Duodenal mucosa (tissue), 2 donors: ENCODE measurements around the gene MYZAP.

Experiments used
- H3K27ac ChIP-seq: one replicate; pipeline ENCODE4 v1.7.0; 2013; ENCODE audit warnings: low read depth, low read length
- H3K27me3 ChIP-seq, 2 donors: one replicate each; pipeline ENCODE4 v1.7.0; 2013; ENCODE audit warnings: low read length in 2 of 2, control low read depth in 1 of 2; ENCODE audit not compliant: insufficient read depth in 2 of 2, control insufficient read depth in 1 of 2
- H3K36me3 ChIP-seq, 2 donors: one replicate each; pipeline ENCODE4 v1.7.0; 2013; ENCODE audit warnings: low read length in 2 of 2, control low read depth in 1 of 2; ENCODE audit not compliant: insufficient read depth in 2 of 2, control insufficient read depth in 1 of 2
- H3K4me1 ChIP-seq, 2 donors: one replicate each; pipeline ENCODE4 v1.7.0; 2013; ENCODE audit warnings: low read length in 2 of 2, control low read depth in 1 of 2; ENCODE audit not compliant: insufficient read depth in 2 of 2, control insufficient read depth in 1 of 2
- H3K4me3 ChIP-seq, 2 donors: one replicate each; pipeline ENCODE4 v1.7.0; 2013; ENCODE audit warnings: low read length in 2 of 2, low read depth in 1 of 2
- H3K9ac ChIP-seq, 2 donors: one replicate each; pipeline ENCODE4 v1.7.0; 2013; ENCODE audit warnings: low read length in 2 of 2, low read depth in 1 of 2
- H3K9me3 ChIP-seq, 2 donors: one replicate each; pipeline ENCODE4 v1.7.0; 2013; ENCODE audit warnings: low read length in 2 of 2, control low read depth in 1 of 2; ENCODE audit not compliant: control insufficient read depth in 1 of 2

Gene MYZAP

GRCh38 chr15:57684491-57685151 is 92.9 kb downstream of the MYZAP start:
- H3K9ac ChIP-seq = no peak overlapping the region
- no peak overlapping the region for H3K27ac ChIP-seq
- H3K4me1 ChIP-seq = no peaks in the 10 kb centered on the region
- no peaks in the 10 kb centered on the region for H3K27me3 ChIP-seq
- H3K9me3 ChIP-seq = no peaks in the 10 kb centered on the region
- H3K36me3 ChIP-seq = peaks cover 0 to 2% of the 10 kb centered on the region in 2 donors
- no peak overlapping the region for H3K4me3 ChIP-seq

DNA sequence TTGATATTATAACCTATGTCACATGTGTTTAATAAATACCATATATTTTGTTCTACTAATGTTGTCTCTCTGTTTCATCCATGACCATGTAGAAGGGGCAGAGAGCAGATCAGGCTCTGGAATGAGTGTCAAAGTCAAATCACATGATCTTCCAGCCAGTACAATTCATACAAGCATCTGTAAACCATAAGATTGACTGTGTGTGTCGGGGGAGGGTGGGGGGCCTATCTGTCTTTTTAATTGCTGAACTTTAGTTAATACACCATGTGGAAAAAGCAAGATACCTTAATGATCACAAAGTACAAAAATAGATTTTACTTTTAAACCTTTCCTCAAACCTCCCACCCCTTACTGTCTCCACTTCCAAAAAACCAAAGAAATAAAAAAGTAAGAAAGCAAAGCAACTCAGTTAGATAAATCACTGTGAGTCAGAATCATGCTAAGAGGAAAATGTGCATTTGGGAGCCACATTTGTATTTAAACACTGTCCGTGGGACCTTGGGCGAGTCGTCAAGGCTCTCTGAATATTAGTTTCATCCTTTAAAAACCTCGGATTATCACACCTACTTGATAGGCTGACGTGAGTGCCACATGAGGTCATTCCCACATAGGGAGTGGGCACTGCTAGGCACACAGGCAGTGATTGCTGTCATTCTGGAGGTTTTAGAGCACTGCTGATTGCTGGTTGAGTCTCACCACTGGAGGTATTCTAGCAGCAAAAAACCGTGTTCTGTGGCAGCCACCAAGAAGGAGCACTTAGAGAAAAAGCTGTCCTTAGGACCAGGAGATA is 93.8 kb downstream of the MYZAP start:
- Histone ChIP-seq H3K4me1 (no peaks in the 10 kb centered on the region), H3K27ac (no peak overlapping the region), H3K27me3 (no peaks in the 10 kb centered on the region), H3K36me3 (peaks cover 0 to 4% of the 10 kb centered on the region in 2 donors), H3K9ac (no peak overlapping the region), H3K4me3 (no peak overlapping the region), H3K9me3 (no peaks in the 10 kb centered on the region)

- Histone ChIP-seq H3K4me3 (no peak overlapping the region), H3K9ac (no peak overlapping the region), H3K4me1 (no peaks in the 10 kb centered on the region), H3K36me3 (peaks cover 0 to 4% of the 10 kb centered on the region in 2 donors), H3K27ac (no peak overlapping the region), H3K27me3 (no peaks in the 10 kb centered on the region), H3K9me3 (no peaks in the 10 kb centered on the region)
Measured at GRCh38 chr15:57686657-57687056, 95.0 kb downstream of the MYZAP start.

DNA sequence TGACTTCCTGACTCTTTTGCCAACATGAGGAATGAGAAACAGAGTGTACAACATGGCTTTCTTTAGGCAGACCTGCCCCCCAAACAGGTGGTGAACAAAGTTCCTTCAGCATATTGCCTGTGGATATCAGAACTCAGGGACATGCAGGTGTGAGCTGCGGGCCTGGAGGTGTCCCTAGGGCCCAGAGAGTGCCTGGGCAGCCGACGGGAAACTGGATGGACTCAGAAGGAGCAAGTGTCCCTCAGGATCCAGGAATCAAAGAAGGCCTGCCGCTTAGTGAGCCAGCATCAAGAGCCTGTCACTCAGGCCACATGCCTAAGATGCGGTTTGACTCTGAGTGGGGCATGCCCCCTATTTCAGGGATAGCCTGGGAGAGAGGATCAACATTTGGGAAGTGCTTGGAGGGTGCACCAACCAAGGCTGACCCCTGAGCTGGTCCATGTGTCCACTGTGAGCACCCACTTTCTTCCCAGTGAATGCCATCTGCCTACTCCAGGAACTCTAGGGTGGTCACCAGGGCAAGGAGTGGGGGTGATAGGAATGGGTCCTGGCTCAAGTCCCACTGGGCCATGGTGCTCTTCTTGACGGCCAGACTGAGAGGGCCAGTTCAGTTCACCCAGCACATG is 98.8 kb downstream of the MYZAP start:
- H3K4me3 ChIP-seq = no peak overlapping the region
- H3K27me3 ChIP-seq = no peaks in the 10 kb centered on the region
- peaks cover 0 to 4% of the 10 kb centered on the region in 2 donors for H3K36me3 ChIP-seq
- no peaks in the 10 kb centered on the region for H3K9me3 ChIP-seq
- no peaks in the 10 kb centered on the region for H3K4me1 ChIP-seq
- H3K9ac ChIP-seq = no peak overlapping the region
- H3K27ac ChIP-seq = no peak overlapping the region

- no peak overlapping the region for H3K4me3 ChIP-seq
- no peaks in the 10 kb centered on the region for H3K4me1 ChIP-seq
- no peak overlapping the region for H3K9ac ChIP-seq
- no peaks in the 10 kb centered on the region for H3K27me3 ChIP-seq
- H3K36me3 ChIP-seq = peaks cover 0 to 4% of the 10 kb centered on the region in 2 donors
- H3K9me3 ChIP-seq = no peaks in the 10 kb centered on the region
- H3K27ac ChIP-seq = no peak overlapping the region
Measured at GRCh38 chr15:57691082-57691481, 99.4 kb downstream of the MYZAP start.

DNA sequence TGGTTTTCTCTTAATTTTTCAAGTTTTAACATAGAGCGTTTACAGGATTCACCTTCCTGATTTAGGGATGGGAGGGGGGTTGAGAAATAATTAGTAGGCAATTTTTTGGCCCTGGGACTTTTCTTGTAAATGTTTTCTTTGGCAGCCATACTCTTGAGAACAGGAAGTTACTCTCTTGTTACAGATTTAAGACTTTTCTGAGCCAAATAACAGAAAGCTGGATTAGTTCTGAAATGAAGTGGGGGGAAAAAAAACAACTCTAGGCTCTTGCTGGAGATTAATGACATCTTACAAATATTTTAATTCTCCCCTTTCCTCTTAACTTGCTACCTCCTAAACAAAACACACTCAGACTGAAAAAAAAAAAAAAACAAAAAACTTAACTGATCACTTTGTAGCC is 101.0 kb downstream of the MYZAP start:
- H3K27ac ChIP-seq = no peak overlapping the region
- H3K27me3 ChIP-seq = no peaks in the 10 kb centered on the region
- peaks cover 0 to 4% of the 10 kb centered on the region in 2 donors for H3K36me3 ChIP-seq
- no peak overlapping the region for H3K9ac ChIP-seq
- H3K4me1 ChIP-seq = no peaks in the 10 kb centered on the region
- H3K9me3 ChIP-seq = no peaks in the 10 kb centered on the region
- H3K4me3 ChIP-seq = no peak overlapping the region

DNA sequence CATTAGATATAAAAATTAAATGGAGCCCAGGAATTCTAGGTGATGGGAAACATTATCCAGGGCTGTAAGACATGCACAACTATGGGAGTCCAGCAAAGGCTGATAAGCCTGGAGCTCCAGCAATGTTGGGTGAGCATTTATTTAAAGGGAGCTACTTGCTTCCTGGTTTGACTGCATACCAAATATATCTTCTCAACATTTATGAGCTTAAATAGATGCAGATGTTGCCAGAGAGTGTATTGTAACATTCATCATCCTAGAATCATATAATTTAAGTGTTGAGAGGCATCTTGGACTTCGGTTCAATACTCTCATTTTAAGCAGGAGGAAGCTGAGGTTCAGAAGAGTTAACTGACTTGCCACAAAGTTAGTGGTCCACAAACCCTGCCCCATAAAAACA is 102.6 kb downstream of the MYZAP start:
- Histone ChIP-seq H3K27ac (no peak overlapping the region), H3K9ac (no peak overlapping the region), H3K4me3 (no peak overlapping the region), H3K27me3 (no peaks in the 10 kb centered on the region), H3K4me1 (no peaks in the 10 kb centered on the region), H3K36me3 (peaks cover 0 to 4% of the 10 kb centered on the region in 2 donors), H3K9me3 (no peaks in the 10 kb centered on the region)

- Histone ChIP-seq H3K9me3 (no peaks in the 10 kb centered on the region), H3K9ac (no peak overlapping the region), H3K36me3 (no peaks in the 10 kb centered on the region), H3K27me3 (no peaks in the 10 kb centered on the region), H3K27ac (no peak overlapping the region), H3K4me1 (no peaks in the 10 kb centered on the region), H3K4me3 (no peak overlapping the region)
Measured at GRCh38 chr15:57696146-57696545, 104.4 kb downstream of the MYZAP start.

DNA sequence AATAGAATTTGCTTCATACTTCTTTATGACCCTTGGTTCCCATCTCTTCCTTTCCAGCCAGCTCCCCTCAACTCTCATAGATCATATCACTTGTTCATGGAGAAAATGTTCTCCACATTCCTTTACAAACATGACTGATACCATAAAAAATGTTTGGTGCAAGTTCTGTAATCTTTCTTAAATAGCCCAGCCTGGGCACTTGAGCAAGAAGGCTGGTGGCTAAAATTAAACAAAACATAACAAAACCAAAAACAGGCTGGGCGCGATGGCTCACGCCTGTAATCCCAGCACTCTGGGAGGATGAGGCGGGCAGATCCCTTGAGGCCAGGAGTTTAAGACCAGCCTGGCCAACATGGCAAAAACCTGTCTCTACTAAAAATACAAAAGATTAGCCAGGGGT is 105.9 kb downstream of the MYZAP start:
- no peak overlapping the region for H3K27ac ChIP-seq

DNA sequence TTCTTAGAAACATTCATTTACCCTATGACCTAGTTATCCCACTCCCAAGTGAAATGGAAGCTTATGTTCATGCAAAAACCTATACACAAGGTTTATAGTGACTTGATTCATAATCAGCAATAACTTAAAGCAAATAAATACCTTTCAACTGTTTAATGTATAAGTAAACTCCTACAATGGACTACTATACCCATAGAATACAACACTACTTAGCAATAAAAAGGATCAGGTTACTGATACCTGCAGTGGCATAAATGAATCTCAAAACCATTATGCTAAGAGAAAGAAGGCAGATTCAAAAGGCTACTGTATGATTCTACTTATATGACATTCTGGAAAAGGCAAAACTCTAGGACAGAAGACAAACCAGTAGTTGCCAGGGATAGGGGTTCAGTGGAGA is 106.5 kb downstream of the MYZAP start:
- H3K4me1 ChIP-seq = no peaks in the 10 kb centered on the region
- no peak overlapping the region for H3K27ac ChIP-seq

More for the DNA sequence above, 105.9 kb downstream of the MYZAP start:
- no peaks in the 10 kb centered on the region for H3K9me3 ChIP-seq
- H3K9ac ChIP-seq = no peak overlapping the region
- H3K36me3 ChIP-seq = no peaks in the 10 kb centered on the region
- H3K4me1 ChIP-seq = no peaks in the 10 kb centered on the region
- no peak overlapping the region for H3K4me3 ChIP-seq
- no peaks in the 10 kb centered on the region for H3K27me3 ChIP-seq

More for the DNA sequence above, 106.5 kb downstream of the MYZAP start:
- Histone ChIP-seq H3K36me3 (no peaks in the 10 kb centered on the region), H3K9me3 (no peaks in the 10 kb centered on the region), H3K27me3 (no peaks in the 10 kb centered on the region), H3K9ac (no peak overlapping the region), H3K4me3 (no peak overlapping the region)
